Breast epithelium (tissue), 4 donors: ENCODE measurements around the gene MDGA2. TPM values are rescaled to one million over a fixed set of nuclear protein-coding genes. Genes with fewer than 3 reads are reported as not detected.

Experiments
- DNase-seq, 2 donors: peaks; one replicate each; pipeline ENCODE4 v3.0.0-alpha.2; 2019; ENCODE audit warnings: low spot score in 2 of 2
- H3K27ac ChIP-seq, 2 donors: fragments of 200-600 bp; sonication (generic) in 1 of 2; one replicate each; pipeline ENCODE4 v1.5.1; 2016 to 2019; ENCODE audit warnings: mild to moderate bottlenecking in 1 of 2
- H3K27me3 ChIP-seq, 2 donors: fragments of 200-600 bp; sonication (generic) in 1 of 2; one replicate each; pipeline versions ENCODE4 v1.5.1 to v1.6.0; 2017 to 2019; ENCODE audit warnings: control low read depth in 1 of 2, mild to moderate bottlenecking in 1 of 2
- H3K36me3 ChIP-seq: fragments of 200-600 bp; one replicate; pipeline ENCODE4 v1.5.1; 2019
- H3K4me1 ChIP-seq, 2 donors: fragments of 200-600 bp; sonication (generic); one replicate each; pipeline ENCODE4 v1.5.1; 2016 to 2019; ENCODE audit warnings: control low read depth in 1 of 2
- H3K4me3 ChIP-seq, 3 donors: fragments of 200-600 bp; sonication (generic); 1 replicate in 2 of 3; 2 replicates in 1 of 3; pipeline ENCODE4 v1.5.1; 2016 to 2019; ENCODE audit warnings: mild to moderate bottlenecking in 3 of 3, moderate library complexity in 2 of 3
- H3K9me3 ChIP-seq, 2 donors: fragments of 200-600 bp; sonication (generic) in 1 of 2; one replicate each; pipeline ENCODE4 v1.5.1; 2016 to 2019; ENCODE audit warnings: control low read depth in 1 of 2
- POLR2A ChIP-seq: fragments of 450-650 bp; IDR thresholded peaks from one replicate; pipeline ENCODE4 v1.6.1; 2016; ENCODE audit warnings: antibody characterized with exemption, mild to moderate bottlenecking, moderate library complexity
- POLR2AphosphoS5 ChIP-seq, 3 donors: sonication (generic); formaldehyde crosslinking; IDR thresholded peaks; one replicate each; pipeline ENCODE4 v1.6.1; 2017; ENCODE audit warnings: antibody characterized with exemption in 3 of 3
- intact Hi-C: fragments of 100-400 bp; cut with DNase I; formaldehyde crosslinking; loops from one replicate; pipeline ENCODE4 v1.15.1; 2023; ENCODE audit warnings: low total_unique reads
- total RNA-seq, 3 donors: library from RNA; depleted of rRNA; stranded (reverse); fragments of >200 nt; gene quantifications; one replicate each; pipeline ENCODE4 v1.1.0, GENCODE V29; 2016
- TF ChIP-seq, protein P1 (sequence below), 3 donors: fragments of 450-650 bp; IDR thresholded peaks; one replicate each; pipeline ENCODE4 v1.5.1; 2016 to 2017; ENCODE audit warnings: antibody characterized with exemption in 3 of 3, mild to moderate bottlenecking in 3 of 3, moderate library complexity in 3 of 3

Gene MDGA2
- total RNA-seq, 3 donors from 2014 or later: not detected

GRCh38 chr14:47008732-47009131 is 666.7 kb downstream of the MDGA2 start:
- Histone ChIP-seq H3K27ac (no peak overlapping the region), H3K9me3 (no peaks in the 10 kb centered on the region), H3K4me3 (no peak overlapping the region), H3K27me3 (no peaks in the 10 kb centered on the region), H3K4me1 (no peaks in the 10 kb centered on the region), H3K36me3 (no peaks in the 10 kb centered on the region)
- TF ChIP-seq POLR2A: no peak
- no peak for TF ChIP-seq POLR2AphosphoS5 (IDR thresholded peaks at IDR 0.05)
- TF ChIP-seq, protein P1, sequence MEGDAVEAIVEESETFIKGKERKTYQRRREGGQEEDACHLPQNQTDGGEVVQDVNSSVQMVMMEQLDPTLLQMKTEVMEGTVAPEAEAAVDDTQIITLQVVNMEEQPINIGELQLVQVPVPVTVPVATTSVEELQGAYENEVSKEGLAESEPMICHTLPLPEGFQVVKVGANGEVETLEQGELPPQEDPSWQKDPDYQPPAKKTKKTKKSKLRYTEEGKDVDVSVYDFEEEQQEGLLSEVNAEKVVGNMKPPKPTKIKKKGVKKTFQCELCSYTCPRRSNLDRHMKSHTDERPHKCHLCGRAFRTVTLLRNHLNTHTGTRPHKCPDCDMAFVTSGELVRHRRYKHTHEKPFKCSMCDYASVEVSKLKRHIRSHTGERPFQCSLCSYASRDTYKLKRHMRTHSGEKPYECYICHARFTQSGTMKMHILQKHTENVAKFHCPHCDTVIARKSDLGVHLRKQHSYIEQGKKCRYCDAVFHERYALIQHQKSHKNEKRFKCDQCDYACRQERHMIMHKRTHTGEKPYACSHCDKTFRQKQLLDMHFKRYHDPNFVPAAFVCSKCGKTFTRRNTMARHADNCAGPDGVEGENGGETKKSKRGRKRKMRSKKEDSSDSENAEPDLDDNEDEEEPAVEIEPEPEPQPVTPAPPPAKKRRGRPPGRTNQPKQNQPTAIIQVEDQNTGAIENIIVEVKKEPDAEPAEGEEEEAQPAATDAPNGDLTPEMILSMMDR (IDR thresholded peaks at IDR 0.05): no peak
- no peak for DNase-seq
- intact Hi-C loops: no loop called here

DNA sequence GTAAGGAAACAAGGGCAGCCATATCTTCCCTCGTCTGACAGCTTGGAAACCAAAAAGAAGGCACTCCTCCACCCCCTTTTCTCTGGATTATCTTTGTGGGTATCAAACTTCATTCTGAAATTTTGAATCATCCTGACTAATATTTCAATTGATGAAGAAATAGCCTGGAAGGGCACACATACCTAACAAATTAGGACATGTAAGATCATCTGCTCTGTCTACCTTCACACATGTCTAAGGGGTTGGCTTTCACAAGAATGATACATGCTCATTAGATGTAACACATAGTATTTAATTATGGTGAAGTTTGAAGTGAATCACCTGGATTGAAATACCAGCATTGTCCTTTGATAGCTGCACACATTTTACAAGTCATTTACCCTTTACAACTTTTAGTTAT is 675.7 kb downstream of the MDGA2 start:
- TF ChIP-seq POLR2A: no peak
- TF ChIP-seq, protein P1 (IDR thresholded peaks at IDR 0.05): no peak
- no peak for TF ChIP-seq POLR2AphosphoS5 (IDR thresholded peaks at IDR 0.05)
- DNase-seq: no peak
- Histone ChIP-seq H3K9me3 (no peaks in the 10 kb centered on the region), H3K4me1 (no peaks in the 10 kb centered on the region), H3K4me3 (no peak overlapping the region), H3K27ac (no peak overlapping the region), H3K27me3 (no peaks in the 10 kb centered on the region), H3K36me3 (no peaks in the 10 kb centered on the region)
- intact Hi-C loops: no loop called here

- Histone ChIP-seq H3K4me1 (no peaks in the 10 kb centered on the region), H3K27me3 (no peaks in the 10 kb centered on the region), H3K36me3 (no peaks in the 10 kb centered on the region), H3K4me3 (no peak overlapping the region), H3K27ac (no peak overlapping the region), H3K9me3 (no peaks in the 10 kb centered on the region)
- TF ChIP-seq, protein P1 (IDR thresholded peaks at IDR 0.05): no peak
- TF ChIP-seq POLR2AphosphoS5 (IDR thresholded peaks at IDR 0.05) (no peak), POLR2A (no peak)
- intact Hi-C loops: no loop called here
- DNase-seq: no peak
Observed at GRCh38 chr14:46989566-46989965, 685.8 kb downstream of the MDGA2 start.

- no peak overlapping the region for H3K4me3 ChIP-seq
- no peak overlapping the region for H3K27ac ChIP-seq
- no peak for DNase-seq
- intact Hi-C loops: no loop called here
- TF ChIP-seq POLR2A (no peak), POLR2AphosphoS5 (IDR thresholded peaks at IDR 0.05) (no peak)
- TF ChIP-seq, protein P1 (IDR thresholded peaks at IDR 0.05): no peak
- no peaks in the 10 kb centered on the region for H3K9me3 ChIP-seq
- no peaks in the 10 kb centered on the region for H3K4me1 ChIP-seq
- no peaks in the 10 kb centered on the region for H3K36me3 ChIP-seq
- H3K27me3 ChIP-seq: no peaks in the 10 kb centered on the region
Observed at GRCh38 chr14:46988312-46988711, 687.1 kb downstream of the MDGA2 start.

DNA sequence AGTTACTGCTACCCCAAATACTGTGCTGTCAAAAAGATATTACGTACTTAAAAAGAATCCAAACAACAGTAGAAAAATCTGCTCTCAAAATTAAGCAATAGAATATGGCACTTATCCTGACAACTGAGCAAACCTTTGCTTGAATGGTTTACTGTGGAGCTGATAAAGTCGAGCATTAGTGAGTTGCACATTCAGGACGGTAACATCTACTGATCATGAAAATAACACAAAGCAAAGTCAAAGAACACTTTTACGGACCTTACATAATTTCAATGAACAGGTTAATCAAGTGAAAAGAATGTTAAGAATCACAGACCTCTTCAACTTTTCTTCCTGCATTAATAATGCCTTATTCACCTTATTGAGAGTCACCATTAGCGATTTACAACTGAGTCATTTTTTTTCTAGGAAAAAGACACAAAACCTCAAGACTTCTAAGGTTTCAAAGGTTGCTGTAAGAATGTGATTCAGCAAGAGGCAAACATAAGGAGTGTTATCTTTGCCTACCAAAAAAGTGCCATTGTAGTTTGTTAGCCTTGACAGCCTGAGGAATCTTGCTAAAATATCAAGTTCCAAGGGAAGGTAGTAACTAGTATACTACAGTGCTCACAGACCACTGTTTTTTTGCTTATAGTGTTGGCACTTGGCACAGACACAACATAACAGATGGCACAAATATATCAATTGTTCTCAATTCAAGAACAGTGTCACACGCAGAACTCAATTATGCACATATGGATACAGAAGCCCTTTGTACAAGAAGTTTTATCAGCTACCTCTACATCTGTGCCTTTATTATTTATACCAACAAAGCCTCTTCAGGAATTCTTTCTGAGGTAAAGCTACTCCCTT is 689.6 kb downstream of the MDGA2 start:
- Histone ChIP-seq H3K27ac (no peak overlapping the region), H3K4me1 (no peaks in the 10 kb centered on the region), H3K9me3 (no peaks in the 10 kb centered on the region), H3K4me3 (no peak overlapping the region), H3K36me3 (no peaks in the 10 kb centered on the region), H3K27me3 (no peaks in the 10 kb centered on the region)
- TF ChIP-seq, protein P1 (IDR thresholded peaks at IDR 0.05): no peak
- no peak for TF ChIP-seq POLR2AphosphoS5 (IDR thresholded peaks at IDR 0.05)
- no peak for TF ChIP-seq POLR2A
- no peak for DNase-seq
- intact Hi-C loops: no loop called here
